Nephron progenitor cell (in vitro differentiated cells): ENCODE data around the gene LDLRAD4.

ENCODE experiments used
- DNase-seq: peaks from one replicate; pipeline ENCODE4 v3.0.0; 2021
- H3K27ac Mint-ChIP-seq: 2 replicates; pipeline ENCODE4 v1.8.0; 2021; ENCODE audit warnings: mild to moderate bottlenecking, moderate library complexity, mixed read lengths
- H3K27me3 Mint-ChIP-seq: 2 replicates; pipeline ENCODE4 v1.8.0; 2021; ENCODE audit warnings: mild to moderate bottlenecking, low read depth, mixed read lengths; ENCODE audit not compliant: poor library complexity
- H3K36me3 Mint-ChIP-seq: 2 replicates; pipeline ENCODE4 v1.8.0; 2021; ENCODE audit warnings: low read depth, mixed read lengths
- H3K4me1 Mint-ChIP-seq: 2 replicates; pipeline ENCODE4 v1.8.0; 2021; ENCODE audit warnings: mixed read lengths
- H3K4me3 Mint-ChIP-seq: 2 replicates; pipeline ENCODE4 v1.8.0; 2021; ENCODE audit warnings: mild to moderate bottlenecking, moderate library complexity, mixed read lengths
- H3K9me3 Mint-ChIP-seq: 2 replicates; pipeline ENCODE4 v1.8.0; 2021; ENCODE audit warnings: mild to moderate bottlenecking, moderate library complexity, mixed read lengths
- CTCF ChIP-seq: fragments of 200-600 bp; sonication (generic); IDR thresholded peaks from 2 replicates; pipeline ENCODE4 v1.5.0; 2021; ENCODE audit warnings: antibody characterized with exemption

Gene LDLRAD4

GRCh38 chr18:13496691-13497281 is 278.2 kb downstream of the LDLRAD4 start:
- Mint-ChIP-seq H3K27me3 (peaks cover 32% of the 10 kb centered on the region), H3K4me1 (peaks cover 33% of the 10 kb centered on the region), H3K27ac (no peak overlapping the region), H3K9me3 (peaks cover 25% of the 10 kb centered on the region), H3K36me3 (peaks cover 13% of the 10 kb centered on the region), H3K4me3 (no peak overlapping the region)
- no peak for TF ChIP-seq CTCF
- no peak for DNase-seq

- no peak for TF ChIP-seq CTCF
- peaks cover 13% of the 10 kb centered on the region for H3K36me3 Mint-ChIP-seq
- H3K4me1 Mint-ChIP-seq = peaks cover 37% of the 10 kb centered on the region
Observed at GRCh38 chr18:13499803-13500202, 281.2 kb downstream of the LDLRAD4 start.

GRCh38 chr18:13500227-13500865 is 281.8 kb downstream of the LDLRAD4 start:
- peaks cover 36% of the 10 kb centered on the region for H3K27me3 Mint-ChIP-seq
- peaks cover 33% of the 10 kb centered on the region for H3K4me1 Mint-ChIP-seq
- peak overlapping the region; percentile 56 for H3K4me3 Mint-ChIP-seq
- peak; percentile 27 for DNase-seq
- peaks cover 13% of the 10 kb centered on the region for H3K36me3 Mint-ChIP-seq
- no peak overlapping the region for H3K27ac Mint-ChIP-seq
- TF ChIP-seq CTCF = no peak
- H3K9me3 Mint-ChIP-seq = peaks cover 25% of the 10 kb centered on the region

More at GRCh38 chr18:13499803-13500202, 281.2 kb downstream of the LDLRAD4 start:
- Mint-ChIP-seq H3K27ac (peak overlapping the region; percentile 27), H3K27me3 (peaks cover 36% of the 10 kb centered on the region), H3K9me3 (peaks cover 25% of the 10 kb centered on the region), H3K4me3 (no peak overlapping the region)
- no peak for DNase-seq

GRCh38 chr18:13500869-13501542 is 282.4 kb downstream of the LDLRAD4 start:
- H3K4me3 Mint-ChIP-seq = peak overlapping the region; percentile 56
- peaks cover 13% of the 10 kb centered on the region for H3K36me3 Mint-ChIP-seq
- H3K4me1 Mint-ChIP-seq = peaks cover 29% of the 10 kb centered on the region
- peaks cover 25% of the 10 kb centered on the region for H3K9me3 Mint-ChIP-seq
- no peak overlapping the region for H3K27ac Mint-ChIP-seq
- DNase-seq = no peak
- peaks cover 32% of the 10 kb centered on the region for H3K27me3 Mint-ChIP-seq
- no peak for TF ChIP-seq CTCF

GRCh38 chr18:13501543-13501887 is 283.0 kb downstream of the LDLRAD4 start:
- DNase-seq = no peak
- Mint-ChIP-seq H3K27me3 (peaks cover 31% of the 10 kb centered on the region), H3K4me3 (peak overlapping the region; percentile 6), H3K27ac (no peak overlapping the region), H3K36me3 (peaks cover 13% of the 10 kb centered on the region), H3K9me3 (peaks cover 25% of the 10 kb centered on the region), H3K4me1 (peaks cover 28% of the 10 kb centered on the region)
- no peak for TF ChIP-seq CTCF
